Stimulated activated CD8-positive, alpha-beta memory T cell treated with anti-CD3 and anti-CD28 coated beads, Interleukin-2, amount 100 ng/mL, for 1 hour (primary cell): ENCODE results near the gene ZPBP.

Source experiments
- DNase-seq, 2 donors: peaks; one replicate each; pipeline ENCODE4 v3.0.0-alpha.2; 2020; ENCODE audit warnings: low read depth in 2 of 2

Gene ZPBP

DNA sequence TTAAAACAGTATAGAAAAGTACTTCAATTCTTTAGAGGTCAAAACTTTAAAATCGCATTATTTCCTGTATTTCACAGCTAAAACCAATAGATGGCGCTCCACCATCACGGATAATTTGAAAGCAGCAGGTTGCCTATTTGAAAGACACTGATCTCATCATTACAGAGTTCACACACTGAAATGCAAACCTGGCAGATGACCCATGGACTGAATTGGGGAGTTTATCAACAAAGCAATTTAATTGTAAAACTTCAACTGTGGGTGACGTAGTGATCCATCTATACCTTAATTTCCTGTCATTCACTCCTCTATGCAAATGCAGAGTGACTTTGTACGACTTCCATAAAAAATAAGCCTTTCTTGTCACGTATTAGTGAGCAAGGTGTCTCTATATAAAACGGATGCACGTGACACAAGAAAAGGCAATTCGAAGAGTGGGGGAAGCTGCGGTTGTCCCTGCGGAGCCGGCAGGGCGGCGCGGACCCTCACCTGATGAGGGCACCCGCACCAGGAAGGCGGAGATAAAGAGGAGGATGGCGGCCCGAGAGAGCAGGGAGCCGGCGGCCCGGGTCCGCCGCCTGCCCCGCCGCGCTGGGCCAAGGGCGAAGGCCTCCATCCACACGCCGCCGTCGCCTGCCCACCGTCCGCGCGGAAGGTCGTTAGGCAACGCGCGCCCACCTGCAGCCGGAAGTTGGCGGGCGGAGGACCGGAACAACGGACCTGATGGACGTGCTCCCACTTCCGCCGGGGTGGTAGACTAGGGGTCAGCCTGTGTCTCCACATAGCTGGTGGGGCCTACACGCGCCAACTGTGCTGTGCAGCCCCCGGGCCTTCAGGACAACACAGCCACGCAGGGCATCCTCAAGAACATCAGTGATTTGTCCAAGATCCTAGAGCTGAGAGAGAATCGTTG is at the start of gene ZPBP:
Gene ZPBP (minus strand): TSS at position 668 of the 913 bp plus-strand sequence. CDS start 52 bp downstream, at position 616.
- DNase-seq = no peak

DNA sequence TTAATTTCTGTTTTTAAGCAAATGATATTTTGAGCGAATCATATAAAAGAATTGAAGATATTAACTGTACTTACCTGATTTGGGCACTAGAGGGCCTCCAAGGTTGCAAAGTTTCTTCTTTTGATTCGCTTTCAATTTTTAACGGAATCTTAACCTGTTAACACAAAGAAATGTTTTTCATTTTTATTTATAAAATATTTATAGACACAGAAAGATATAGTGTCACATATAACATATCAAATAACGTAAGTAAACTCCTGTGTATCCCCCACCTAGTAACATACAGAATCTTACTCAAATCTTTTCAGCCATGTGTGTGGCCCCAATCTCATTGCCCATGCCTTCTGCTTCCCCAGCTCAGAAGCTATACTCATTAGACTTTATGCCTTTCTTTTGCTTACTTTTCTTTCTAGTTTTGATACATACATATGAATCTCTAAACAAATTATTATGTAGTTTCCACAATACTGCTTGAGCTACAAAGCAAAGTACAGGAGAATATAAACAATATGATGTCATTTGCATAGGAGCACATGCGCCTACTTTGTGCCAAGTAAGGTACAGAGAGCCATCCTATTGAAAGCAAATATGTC is 49.5 kb upstream of the ZPBP start:
- DNase-seq = no peak

DNA sequence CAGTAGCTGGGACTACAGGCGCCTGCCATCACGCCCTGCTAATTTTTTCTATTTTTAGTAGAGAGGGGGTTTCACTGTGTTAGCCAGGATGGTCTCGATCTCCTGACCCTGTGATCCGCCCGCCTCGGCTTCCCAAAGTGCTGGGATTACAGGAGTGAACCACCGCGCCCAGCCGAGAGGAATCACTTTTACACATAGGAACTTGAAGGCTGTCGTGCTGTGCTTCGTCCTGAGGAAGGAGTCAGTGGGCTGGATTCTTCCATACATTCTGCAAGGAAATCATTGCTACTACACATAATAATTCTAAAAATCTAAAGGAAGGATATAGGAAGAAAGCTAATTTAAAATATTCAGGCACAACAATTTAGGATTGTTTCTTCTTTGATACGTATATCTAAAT is 48.8 kb upstream of the ZPBP start:
- no peak for DNase-seq

GRCh38 chr7:50141131-50141530 is 48.1 kb upstream of the ZPBP start:
- DNase-seq = no peak

- DNase-seq = no peak
These were observed 47.6 kb upstream of the ZPBP start for GRCh38 chr7:50140688-50141087.

GRCh38 chr7:50138101-50138500 is 45.1 kb upstream of the ZPBP start:
- no peak for DNase-seq

DNA sequence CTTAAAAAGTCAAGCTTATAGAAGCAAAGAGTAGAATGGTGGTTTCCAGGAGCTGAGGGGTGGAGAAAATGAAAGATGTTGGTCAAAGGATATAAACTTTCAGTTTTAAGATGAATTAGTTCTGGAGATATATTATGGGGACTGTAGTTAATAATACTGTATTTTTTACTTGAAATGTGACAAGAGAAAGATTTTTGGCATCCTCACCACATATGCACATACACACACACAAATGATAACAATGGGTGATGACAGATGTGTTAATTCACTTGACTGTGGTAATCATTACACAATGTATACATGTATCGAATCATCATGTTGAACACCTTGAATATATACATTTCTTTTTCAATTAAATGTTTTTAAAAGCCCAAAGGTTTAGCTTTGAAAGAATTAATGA is 32.7 kb upstream of the ZPBP start:
- DNase-seq = no peak

DNA sequence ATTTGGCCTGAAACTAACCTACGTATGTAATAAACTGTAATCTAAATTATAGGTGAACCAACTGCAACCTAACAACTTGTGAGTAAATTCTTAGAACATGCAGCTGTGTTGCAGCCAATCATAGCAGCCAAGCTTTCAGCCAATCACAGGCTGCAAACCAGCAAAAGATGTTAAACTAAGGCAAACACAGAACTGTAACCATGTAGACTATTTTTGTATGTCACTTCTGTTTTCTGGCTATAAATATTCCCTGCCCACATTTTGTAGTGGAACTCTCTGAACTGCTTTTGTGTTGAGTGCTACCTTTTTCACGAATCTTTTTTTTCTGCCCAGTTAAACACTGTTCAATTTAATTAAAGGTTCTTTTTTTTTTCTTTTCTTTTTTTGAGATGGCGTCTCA is 28.2 kb upstream of the ZPBP start:
- DNase-seq = no peak

- no peak for DNase-seq
These were observed 27.0 kb upstream of the ZPBP start for GRCh38 chr7:50119815-50120637.

DNA sequence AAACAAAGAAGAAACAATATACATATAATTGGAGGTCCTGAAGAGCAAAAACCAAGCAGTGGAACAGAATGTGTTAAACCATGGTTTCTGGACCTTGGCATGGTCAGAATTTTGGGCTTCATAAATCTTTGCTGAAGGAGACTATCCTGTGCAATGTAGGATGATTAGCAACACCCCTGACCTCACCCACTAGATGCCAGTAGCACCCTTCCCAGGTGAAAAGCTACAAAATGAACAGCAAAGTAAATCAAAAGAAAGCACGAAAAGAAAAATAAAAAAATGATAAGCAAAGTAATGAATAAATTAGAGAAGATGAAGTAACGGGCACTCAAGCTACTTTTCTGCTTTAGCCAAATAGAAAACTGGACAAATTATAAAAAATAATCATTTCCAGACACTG is 19.2 kb upstream of the ZPBP start:
- DNase-seq = no peak

DNA sequence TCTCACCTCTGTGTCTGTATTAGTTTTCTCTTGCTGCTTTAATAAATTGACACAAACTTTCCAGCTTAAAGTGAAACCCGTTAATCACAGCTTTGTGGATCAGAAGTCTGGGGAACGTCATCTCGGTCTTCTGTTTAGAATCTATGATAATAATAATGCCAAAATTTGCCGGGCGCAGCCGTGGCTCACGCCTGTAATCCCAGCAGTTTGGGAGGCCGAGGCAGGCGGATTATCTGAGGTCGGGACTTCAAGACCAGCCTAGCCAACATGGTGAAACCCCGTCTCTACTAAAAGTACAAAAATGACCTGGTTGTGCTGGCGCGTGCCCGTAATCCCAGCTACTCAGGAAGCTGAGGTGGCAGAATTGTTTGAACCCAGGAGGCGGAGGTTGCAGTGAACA is 8.8 kb upstream of the ZPBP start:
- DNase-seq = no peak

- DNase-seq = no peak
These were observed 2.6 kb upstream of the ZPBP start for GRCh38 chr7:50095634-50096033.

DNA sequence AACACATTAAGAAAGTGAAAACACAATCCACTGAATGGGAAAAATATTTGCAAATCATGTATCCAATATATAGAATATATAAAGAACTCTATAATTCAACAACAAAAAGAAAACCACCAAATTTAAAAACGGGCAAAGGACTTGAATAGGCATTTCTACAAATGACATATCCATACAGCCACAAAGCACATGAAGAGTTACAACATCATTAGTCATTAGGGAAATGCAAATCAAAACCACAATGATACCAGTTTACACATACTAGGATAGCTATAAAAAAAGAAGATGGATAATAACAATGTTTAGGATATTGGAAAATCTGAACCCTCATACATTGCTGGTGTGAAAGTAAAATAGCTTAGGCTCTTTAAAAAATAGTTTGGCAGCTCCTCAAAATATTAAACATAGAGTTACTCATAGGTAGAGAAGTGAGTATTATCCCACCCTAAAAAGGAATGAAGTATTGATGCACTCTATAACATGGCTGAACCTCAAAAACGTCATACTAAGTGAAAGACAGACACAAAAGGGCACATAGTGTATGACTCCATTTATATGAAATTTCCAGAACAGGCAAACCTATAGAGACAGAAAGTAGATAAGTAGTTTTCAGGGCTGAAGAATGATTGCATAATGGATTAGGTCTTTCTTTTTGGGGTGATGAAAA is 4.5 kb downstream of the ZPBP start:
- no peak for DNase-seq

- no peak for DNase-seq
These were observed 7.7 kb downstream of the ZPBP start for GRCh38 chr7:50085344-50085743.

- DNase-seq = no peak
These were observed 20.0 kb downstream of the ZPBP start for GRCh38 chr7:50073093-50073492.

DNA sequence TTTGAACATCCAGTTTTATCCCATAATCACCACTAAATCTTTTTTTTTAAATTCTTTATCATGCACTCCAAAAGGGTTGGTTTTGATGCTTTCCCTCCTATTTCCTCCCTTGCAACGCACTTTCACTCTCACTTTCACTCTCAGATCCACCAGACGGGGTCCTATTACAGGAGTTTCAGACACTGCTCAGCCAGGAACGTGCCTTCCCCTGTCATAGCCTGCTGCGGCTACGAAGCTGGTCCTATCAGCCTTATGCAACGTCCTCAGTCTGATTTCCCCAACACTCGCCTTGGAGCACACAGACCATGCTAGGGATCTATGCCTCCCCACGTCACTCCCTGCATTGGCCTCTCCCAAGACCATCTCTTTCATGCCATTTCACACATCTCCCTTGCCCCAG is 23.4 kb downstream of the ZPBP start:
- DNase-seq = no peak

DNA sequence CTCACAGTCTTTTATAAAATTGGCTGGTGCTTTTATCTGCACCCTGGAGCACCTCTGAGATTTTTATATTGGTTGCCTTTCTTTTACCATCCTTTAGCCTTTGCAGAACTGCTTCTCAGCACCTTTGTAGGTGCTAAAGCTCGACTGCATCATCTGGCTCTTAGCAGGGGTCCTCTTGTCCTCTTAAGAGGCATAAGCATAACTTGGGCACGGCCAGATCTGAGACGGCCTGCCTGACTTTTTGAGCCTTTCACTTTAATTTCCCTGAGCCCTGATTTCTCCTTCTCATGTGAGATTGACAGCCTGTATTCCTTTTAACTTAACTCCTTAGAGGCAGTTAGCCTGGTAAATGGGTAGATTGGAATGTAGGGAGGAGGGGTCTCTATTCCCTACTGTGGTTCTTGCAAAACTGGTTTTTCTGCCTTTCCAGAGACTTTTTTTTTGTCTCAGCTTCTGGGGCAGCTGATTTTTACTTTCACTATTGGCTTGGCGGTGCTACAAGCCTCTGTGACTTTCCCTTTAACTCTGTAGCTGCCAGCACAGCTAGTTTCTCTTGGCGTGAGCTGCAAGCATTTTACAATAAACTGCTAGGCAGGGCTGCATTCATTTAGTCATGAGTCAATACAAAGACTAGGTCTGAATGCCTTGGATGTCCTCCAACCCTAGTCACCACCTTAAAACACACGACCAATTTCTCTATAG is 24.0 kb downstream of the ZPBP start:
- no peak for DNase-seq

DNA sequence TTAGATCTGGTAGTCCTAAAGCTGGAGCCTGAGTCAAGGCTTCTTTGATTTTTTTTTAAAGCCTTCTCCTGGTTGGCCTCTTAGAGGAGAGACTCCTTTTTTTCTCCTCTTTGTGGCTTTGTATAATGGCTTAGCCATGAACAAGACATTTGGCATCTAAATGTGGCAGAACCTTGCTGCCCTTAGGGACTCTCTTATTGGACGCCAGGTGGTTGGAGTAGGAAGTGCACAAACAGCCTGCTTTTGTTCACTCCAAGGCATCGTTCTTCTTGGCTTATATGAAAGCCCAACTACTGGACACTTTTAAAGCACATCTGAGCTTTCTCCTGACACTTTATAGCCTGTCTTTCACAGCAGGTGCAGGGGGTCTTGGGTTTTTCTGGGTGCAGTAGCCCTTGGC is 25.0 kb downstream of the ZPBP start:
- no peak for DNase-seq

GRCh38 chr7:50062951-50063350 is 30.1 kb downstream of the ZPBP start:
- no peak for DNase-seq

DNA sequence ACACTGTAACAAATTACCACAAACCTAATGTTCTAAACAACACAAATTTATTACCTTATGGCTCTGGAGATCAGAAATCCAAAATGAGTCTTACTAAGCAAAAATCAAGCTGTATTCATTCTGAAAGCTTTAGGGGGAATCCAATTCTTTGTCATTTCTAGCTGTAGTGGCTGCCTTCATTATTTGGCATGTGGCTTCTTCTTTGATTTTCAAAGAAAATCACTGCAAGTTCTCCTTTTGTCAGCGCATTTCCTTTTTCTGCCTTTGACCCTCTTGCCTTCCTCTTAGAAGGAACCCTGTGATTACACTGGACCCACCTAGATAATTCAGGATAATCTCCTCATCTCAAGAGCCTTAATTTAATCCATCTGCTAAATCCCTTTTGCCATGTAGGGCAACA is 36.9 kb downstream of the ZPBP start:
- DNase-seq = no peak

DNA sequence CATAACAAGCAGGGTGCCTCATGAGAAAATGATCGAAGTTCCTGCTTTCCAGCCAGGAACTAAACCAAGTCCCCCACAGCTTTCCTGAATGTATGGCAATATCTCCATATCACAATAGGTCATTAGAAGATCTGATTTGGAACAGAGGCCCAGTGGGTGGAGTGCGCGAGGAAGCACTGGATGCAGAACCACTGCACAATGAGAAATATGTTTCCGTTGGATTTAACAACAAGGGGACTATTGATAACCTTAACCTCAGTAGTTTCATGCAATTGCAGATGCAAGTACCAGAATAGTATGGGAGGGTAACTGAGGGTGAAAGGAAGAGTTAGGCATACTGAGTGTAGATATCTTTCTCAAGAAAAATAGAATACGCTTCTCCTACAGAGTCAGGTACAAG is 45.3 kb downstream of the ZPBP start:
- DNase-seq = no peak
